Astrocyte (in vitro differentiated cells and primary cell): Measurements from ENCODE around the gene ZNF69.

Source experiments
- CTCF ChIP-seq: IDR thresholded peaks from 2 replicates; pipeline ENCODE4 v1.5.1; 2011; ENCODE audit warnings: low read depth, mild to moderate bottlenecking, inconsistent platforms, low read length, moderate library complexity; ENCODE audit not compliant: insufficient read depth
- EZH2 ChIP-seq: IDR thresholded peaks from 2 replicates; pipeline ENCODE4 v1.6.1; 2012; ENCODE audit warnings: mild to moderate bottlenecking, low read length, inconsistent platforms; ENCODE audit not compliant: insufficient read depth

GRCh38 chr19:11880598-11880997 lies 7.0 kb upstream of the ZNF69 start:
- no peak for TF ChIP-seq CTCF
- no peak for TF ChIP-seq EZH2
